GM21825 (cell line): ENCODE measurements around the gene ARHGAP4.

Experiments used
- ATAC-seq: cut with Tn5 transposase; IDR thresholded peaks from one replicate; pipeline ENCODE4 v1.9.1; 2021; ENCODE audit warnings: mild to moderate bottlenecking, moderate library complexity; ENCODE audit not compliant: unreplicated experiment

ARHGAP4 gene

GRCh38 chrX:153964105-153964504 is 38.0 kb upstream of the ARHGAP4 start:
- no peak for ATAC-seq

GRCh38 chrX:153963546-153963945 is 37.5 kb upstream of the ARHGAP4 start:
- no peak for ATAC-seq

GRCh38 chrX:153961292-153961691 is 35.2 kb upstream of the ARHGAP4 start:
- ATAC-seq, result no peak

- ATAC-seq, result no peak
These were observed 34.7 kb upstream of the ARHGAP4 start for GRCh38 chrX:153960786-153961185.

- ATAC-seq, result no peak
These were observed 34.0 kb upstream of the ARHGAP4 start for GRCh38 chrX:153960077-153960476.

GRCh38 chrX:153959649-153960048 is 33.6 kb upstream of the ARHGAP4 start:
- ATAC-seq, result no peak

GRCh38 chrX:153958605-153959004 is 32.5 kb upstream of the ARHGAP4 start:
- no peak for ATAC-seq

GRCh38 chrX:153957224-153957623 is 31.2 kb upstream of the ARHGAP4 start:
- no peak for ATAC-seq

GRCh38 chrX:153956044-153956907 is 30.2 kb upstream of the ARHGAP4 start:
- ATAC-seq, result no peak

- ATAC-seq, result no peak
These were observed 29.2 kb upstream of the ARHGAP4 start for GRCh38 chrX:153955228-153955732.

GRCh38 chrX:153954558-153955227 is 28.6 kb upstream of the ARHGAP4 start:
- ATAC-seq, result no peak

GRCh38 chrX:153953892-153954557 is 28.0 kb upstream of the ARHGAP4 start:
- ATAC-seq, result no peak

GRCh38 chrX:153953342-153953830 is 27.3 kb upstream of the ARHGAP4 start:
- no peak for ATAC-seq

GRCh38 chrX:153952373-153953026 is 26.4 kb upstream of the ARHGAP4 start:
- ATAC-seq, result no peak

- no peak for ATAC-seq
These were observed 25.8 kb upstream of the ARHGAP4 start for GRCh38 chrX:153951683-153952372.

GRCh38 chrX:153950127-153950526 is 24.1 kb upstream of the ARHGAP4 start:
- no peak for ATAC-seq

- ATAC-seq, result no peak
These were observed 23.1 kb upstream of the ARHGAP4 start for GRCh38 chrX:153948847-153949805.

GRCh38 chrX:153948002-153948466 is 22.0 kb upstream of the ARHGAP4 start:
- no peak for ATAC-seq
